Small intestine (tissue), 7 donors: ENCODE data around the gene TNS1. TPM values are rescaled to one million over a fixed set of nuclear protein-coding genes. Genes with fewer than 3 reads are reported as not detected.

Source experiments
- DNase-seq, 2 donors: peaks; one replicate each; pipeline versions ENCODE4 v3.0.0 to v3.0.0-alpha.2; 2013
- FAIRE-seq: peaks from 2 replicates; lab custom pipeline; 2012; peaks lifted over from hg19 to GRCh38; lab: Jason Lieb, UNC
- H3K27ac ChIP-seq, 3 donors: one replicate each; pipeline ENCODE4 v1.5.1; 2013; ENCODE audit warnings: low read length in 2 of 3, mild to moderate bottlenecking in 2 of 3, control low read depth in 1 of 3, inconsistent platforms in 1 of 3, low read depth in 1 of 3, moderate library complexity in 1 of 3
- H3K27me3 ChIP-seq, 3 donors: one replicate each; pipeline ENCODE4 v1.6.1; 2013; ENCODE audit warnings: low read length in 3 of 3, inconsistent platforms in 1 of 3; ENCODE audit not compliant: control insufficient read depth in 3 of 3, insufficient read depth in 3 of 3
- H3K36me3 ChIP-seq, 3 donors: one replicate each; pipeline ENCODE4 v1.6.1; 2013; ENCODE audit warnings: low read length in 3 of 3, inconsistent platforms in 1 of 3, low read depth in 1 of 3, mild to moderate bottlenecking in 1 of 3, moderate library complexity in 1 of 3; ENCODE audit not compliant: control insufficient read depth in 3 of 3, insufficient read depth in 2 of 3
- H3K4me1 ChIP-seq, 3 donors: one replicate each; pipeline ENCODE4 v1.6.1; 2013; ENCODE audit warnings: low read length in 2 of 3, inconsistent platforms in 1 of 3, low read depth in 1 of 3, mild to moderate bottlenecking in 1 of 3, moderate library complexity in 1 of 3; ENCODE audit not compliant: control insufficient read depth in 3 of 3, insufficient read depth in 2 of 3
- H3K4me3 ChIP-seq, 3 donors: one replicate each; pipeline ENCODE4 v1.5.1; 2013; ENCODE audit warnings: low read length in 3 of 3, control low read depth in 1 of 3, inconsistent platforms in 1 of 3, low read depth in 1 of 3, mild to moderate bottlenecking in 1 of 3, moderate library complexity in 1 of 3
- H3K9me3 ChIP-seq, 2 donors: one replicate each; pipeline ENCODE4 v1.6.1; 2013; ENCODE audit warnings: low read depth in 1 of 2, low read length in 1 of 2; ENCODE audit not compliant: control insufficient read depth in 2 of 2, insufficient read depth in 1 of 2
- WGBS, 3 donors: extraction: QIAGEN DNeasy Blood & Tissue Kit; methylation state at CpG; one replicate each; pipeline ENCODE4 v1.1.7; 2013; 5-methylcytosine and 5-hydroxymethylcytosine counted together
- polyA plus RNA-seq, 4 donors: library from polyadenylated mRNA; stranded (reverse) in 3 of 4; unstranded in 1 of 4; fragments of 200-250 nt in 3 of 4; fragments of 120-200 nt in 1 of 4; gene quantifications; one replicate each; pipeline versions ENCODE4 v1.2.1 to v1.2.3, GENCODE V29; 2013
- donor health status: healthy with polysubstance abuse.
- donor health status: control.
- donor health status: control.
- donor health status: Bipolar disorder and iron deficiency.
- donor health status: healthy.

Gene TNS1
- polyA plus RNA-seq, 4 donors: 1.3 to 52.1 (median 9.8) TPM

DNA sequence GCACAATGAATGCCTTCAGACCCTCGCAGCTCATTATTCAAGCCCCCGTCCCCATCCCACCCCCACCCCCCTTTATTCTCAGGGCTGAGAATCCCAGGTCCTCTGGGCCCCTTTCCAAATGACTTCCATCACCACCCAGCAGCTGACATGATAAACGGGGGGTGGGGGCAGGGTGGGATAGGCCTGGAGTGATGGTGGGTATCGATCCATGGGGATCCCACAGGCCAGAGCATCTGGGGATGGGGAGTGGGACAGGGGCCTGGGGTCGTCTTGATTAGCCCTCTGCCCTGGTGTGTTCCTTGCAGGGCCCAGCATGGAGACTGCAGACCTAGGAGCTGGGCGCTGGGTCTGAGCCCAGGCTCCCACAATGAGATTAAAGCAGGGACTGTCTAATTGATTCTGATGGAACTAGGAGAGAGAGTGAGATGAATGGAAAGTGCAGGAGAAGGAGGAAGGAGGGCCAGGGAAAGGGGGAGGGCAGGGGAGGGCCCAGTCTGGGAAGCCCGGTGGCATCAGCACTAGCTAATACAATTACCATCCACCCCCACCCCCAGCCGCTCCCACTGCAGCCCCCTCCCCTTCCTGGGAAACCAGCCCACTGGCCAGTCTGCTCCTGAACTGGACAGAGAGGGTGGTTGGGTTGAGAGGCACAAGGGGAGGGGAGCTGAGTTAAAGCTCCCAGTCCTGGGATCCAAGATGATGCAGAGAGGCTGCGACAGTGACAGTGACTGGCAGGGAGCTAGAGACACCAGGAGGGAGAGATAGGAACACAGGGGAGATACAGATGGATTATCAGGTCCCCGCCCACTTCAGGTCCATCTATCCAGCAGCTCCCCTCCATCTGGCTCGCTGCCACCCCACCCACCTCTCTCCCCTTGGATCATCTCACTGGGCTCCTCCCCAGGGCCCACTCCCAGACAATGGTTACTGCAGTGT is 13.1 kb upstream of the TNS1 start:
- no peaks in the 10 kb centered on the region for H3K9me3 ChIP-seq
- peaks cover 0 to 13% (median 0%) of the 10 kb centered on the region in 3 donors for H3K27me3 ChIP-seq
- no peaks in the 10 kb centered on the region for H3K36me3 ChIP-seq
- peaks cover 0 to 4% (median 0%) of the 10 kb centered on the region in 3 donors for H3K4me1 ChIP-seq
- peak overlapping the region in 1 of 3 donors; percentile 7 for H3K27ac ChIP-seq
- 59 to 70% (median 63%) methylated on average over 10 to 11 of the region's 11 CpGs for WGBS, 3 donors
- no peak for DNase-seq
- no peak overlapping the region for H3K4me3 ChIP-seq
- no peak for FAIRE-seq

DNA sequence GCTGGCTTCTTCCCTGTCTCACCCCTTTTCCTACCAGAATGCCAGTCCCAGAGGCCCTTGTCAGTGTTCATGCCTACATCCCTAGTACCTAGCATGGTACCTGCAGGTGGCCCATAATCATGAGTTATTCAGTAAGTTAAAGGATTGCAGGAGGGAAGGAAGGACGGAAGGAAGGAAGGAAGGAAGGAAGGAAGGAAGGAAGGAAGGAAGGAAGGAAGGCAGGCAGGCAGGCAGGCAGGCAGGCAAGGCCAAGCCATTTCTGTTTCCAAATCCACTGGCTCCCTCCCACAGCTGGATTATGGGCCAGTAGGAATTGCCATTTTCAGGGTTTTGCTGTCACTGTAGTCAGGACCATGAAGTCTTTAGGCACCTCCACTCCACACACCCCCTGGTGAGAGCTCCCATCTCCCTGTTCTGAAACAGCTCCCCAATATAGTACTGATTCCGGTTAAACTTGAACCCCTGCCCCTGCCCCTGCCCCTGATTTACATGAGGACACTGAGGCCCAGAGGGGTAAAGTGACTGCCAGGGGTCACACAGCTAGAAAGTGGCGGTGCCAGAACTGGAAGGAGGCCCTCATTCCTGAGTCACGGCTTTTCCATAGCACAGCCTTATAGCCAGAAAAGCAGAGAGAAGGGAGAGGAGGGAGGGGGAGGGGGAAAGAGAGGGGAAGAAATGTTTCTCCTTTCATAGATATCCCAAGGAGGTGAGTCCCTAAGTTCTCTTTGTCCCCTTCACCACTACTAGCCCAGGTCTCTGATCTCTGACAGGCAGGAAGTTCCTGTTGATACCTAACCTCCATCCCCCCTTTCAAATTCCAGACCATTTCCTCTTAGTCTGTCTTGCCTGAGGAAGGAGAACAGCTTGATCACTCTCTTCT is 12.2 kb upstream of the TNS1 start:
- H3K27me3 ChIP-seq: peaks cover 0 to 18% (median 0%) of the 10 kb centered on the region in 3 donors
- H3K4me1 ChIP-seq: peaks cover 0 to 9% (median 0%) of the 10 kb centered on the region in 3 donors
- no peak overlapping the region for H3K4me3 ChIP-seq
- no peak overlapping the region for H3K27ac ChIP-seq
- DNase-seq: no peak
- no peaks in the 10 kb centered on the region for H3K9me3 ChIP-seq
- no peaks in the 10 kb centered on the region for H3K36me3 ChIP-seq
- no peak for FAIRE-seq
- WGBS, 3 donors: 81 to 89% (median 85%) methylated on average over 3 to 4 of the region's 4 CpGs

DNA sequence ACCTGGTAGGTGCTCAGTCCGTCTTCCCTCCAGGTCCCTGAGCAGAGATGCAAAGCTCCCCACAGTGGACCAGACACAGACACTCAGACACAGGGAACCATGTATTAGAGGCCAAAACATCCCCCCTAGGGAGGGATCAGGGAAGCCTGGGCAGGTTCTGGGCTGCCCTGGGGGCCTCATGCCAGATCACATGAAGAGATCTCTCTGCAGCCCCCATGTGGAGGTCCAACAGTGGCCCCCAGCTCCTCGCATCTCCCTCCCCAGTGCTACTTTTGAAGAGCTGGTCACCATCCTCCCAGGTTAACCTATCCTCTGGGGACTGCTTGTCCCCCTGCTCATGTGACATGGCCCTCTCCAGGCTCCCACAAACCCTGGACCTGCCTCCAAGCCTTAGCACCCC is 10.5 kb upstream of the TNS1 start:
- Histone ChIP-seq H3K4me1 (peaks cover 0 to 10% (median 0%) of the 10 kb centered on the region in 3 donors), H3K27ac (no peak overlapping the region), H3K9me3 (no peaks in the 10 kb centered on the region), H3K36me3 (no peaks in the 10 kb centered on the region), H3K4me3 (no peak overlapping the region), H3K27me3 (peaks cover 0 to 29% (median 3%) of the 10 kb centered on the region in 3 donors)
- 89 to 94% (median 94%) methylated on average over 2 of the region's 2 CpGs for WGBS, 3 donors
- FAIRE-seq (no peak), DNase-seq (no peak)

DNA sequence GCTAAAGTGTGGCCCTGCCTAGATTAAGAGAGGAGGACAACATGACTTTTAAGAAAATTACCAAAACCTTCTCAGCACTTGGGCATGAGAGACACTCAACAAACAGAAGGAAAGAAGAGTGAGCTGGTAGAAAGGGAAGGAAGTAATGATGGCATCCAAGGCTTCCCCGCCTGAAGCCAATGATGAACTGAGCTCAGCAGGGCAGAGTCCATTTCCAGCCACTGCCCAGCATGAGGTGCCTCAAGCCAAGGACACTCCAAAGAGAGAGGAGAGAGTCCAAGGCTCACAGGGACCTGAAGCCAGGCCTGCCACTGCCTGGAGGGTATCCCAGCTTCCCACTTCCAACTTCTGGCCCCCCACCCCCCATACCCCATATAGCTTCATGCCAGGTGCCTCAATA is 9.5 kb upstream of the TNS1 start:
- H3K9me3 ChIP-seq: no peaks in the 10 kb centered on the region
- no peak overlapping the region for H3K4me3 ChIP-seq
- H3K4me1 ChIP-seq: peaks cover 0 to 10% (median 0%) of the 10 kb centered on the region in 3 donors
- H3K36me3 ChIP-seq: no peaks in the 10 kb centered on the region
- WGBS, 3 donors: 17 to 75% (median 20%) methylated on average over 1 of the region's 1 CpG
- peak; percentile 29 to 37 for DNase-seq
- H3K27me3 ChIP-seq: peaks cover 0 to 36% (median 3%) of the 10 kb centered on the region in 3 donors
- H3K27ac ChIP-seq: no peak overlapping the region
- no peak for FAIRE-seq

DNA sequence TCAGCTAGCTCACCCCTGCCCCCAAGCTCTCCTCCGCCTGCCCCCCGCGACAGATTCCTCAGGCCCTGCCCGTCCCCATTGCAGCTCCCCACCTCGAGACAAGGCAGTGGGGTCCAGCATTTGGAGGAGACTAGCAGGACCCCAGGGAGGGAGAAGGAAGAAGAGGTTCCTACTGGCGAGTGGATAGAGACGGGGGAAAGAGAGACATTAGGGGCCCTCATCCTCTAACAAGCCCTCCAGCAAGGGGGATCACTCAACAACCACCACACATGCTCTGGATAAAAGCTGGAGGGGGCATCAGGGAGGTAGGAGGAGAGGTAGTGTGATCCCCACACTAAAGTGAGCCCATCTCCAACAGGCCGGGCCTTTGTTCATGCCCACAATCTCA is 8.9 kb upstream of the TNS1 start:
- H3K4me1 ChIP-seq: peaks cover 0 to 10% (median 0%) of the 10 kb centered on the region in 3 donors
- FAIRE-seq (no peak), DNase-seq (no peak)
- whole genome bisulfite sequencing, 3 donors: 70 to 79% (median 72%) methylated on average over 8 of the region's 8 CpGs
- H3K27me3 ChIP-seq: peaks cover 0 to 36% (median 3%) of the 10 kb centered on the region in 3 donors
- H3K27ac ChIP-seq: no peak overlapping the region
- no peaks in the 10 kb centered on the region for H3K9me3 ChIP-seq
- no peaks in the 10 kb centered on the region for H3K36me3 ChIP-seq
- no peak overlapping the region for H3K4me3 ChIP-seq

DNA sequence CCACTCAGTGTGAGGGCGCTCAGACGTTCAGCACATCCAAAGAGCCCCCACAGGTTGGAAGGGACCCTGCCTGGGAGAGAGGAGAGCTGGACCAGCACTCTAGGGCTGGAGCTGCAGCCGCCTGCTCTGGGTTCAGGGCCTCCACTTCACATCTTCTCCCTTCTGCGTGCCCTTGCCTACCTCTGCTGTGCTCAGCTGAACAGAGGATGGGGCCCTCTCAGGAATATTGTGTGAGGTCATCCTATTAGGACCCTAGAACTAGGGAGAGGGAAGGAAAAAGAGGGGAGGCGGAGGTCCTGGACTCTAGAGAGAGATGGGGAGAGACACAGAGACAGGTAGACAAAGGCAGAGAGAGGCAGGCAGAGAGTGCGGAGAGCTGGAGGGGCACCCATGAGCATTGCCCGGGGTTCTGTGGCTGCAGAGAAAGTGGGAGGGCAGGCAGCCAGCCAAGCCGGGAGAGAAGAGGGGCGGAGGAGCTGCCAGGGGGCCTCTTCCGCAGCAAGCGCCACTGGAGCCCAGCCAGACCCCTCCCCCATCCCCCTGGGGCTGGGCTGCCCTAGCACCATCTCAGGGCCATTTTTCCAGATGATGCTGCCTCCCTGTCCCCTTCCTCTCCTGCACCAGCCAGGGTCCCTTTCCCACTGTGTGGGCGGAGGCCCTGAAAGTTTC is 8.3 kb upstream of the TNS1 start:
- no peak for DNase-seq
- H3K4me3 ChIP-seq: peak overlapping the region in 1 of 3 donors; percentile 10
- no peaks in the 10 kb centered on the region for H3K9me3 ChIP-seq
- H3K4me1 ChIP-seq: peaks cover 0 to 10% (median 0%) of the 10 kb centered on the region in 3 donors
- H3K27ac ChIP-seq: no peak overlapping the region
- H3K36me3 ChIP-seq: no peaks in the 10 kb centered on the region
- WGBS, 3 donors: 41 to 51% (median 43%) methylated on average over 9 to 12 of the region's 12 CpGs
- H3K27me3 ChIP-seq: peaks cover 0 to 36% (median 3%) of the 10 kb centered on the region in 3 donors
- FAIRE-seq: no peak

DNA sequence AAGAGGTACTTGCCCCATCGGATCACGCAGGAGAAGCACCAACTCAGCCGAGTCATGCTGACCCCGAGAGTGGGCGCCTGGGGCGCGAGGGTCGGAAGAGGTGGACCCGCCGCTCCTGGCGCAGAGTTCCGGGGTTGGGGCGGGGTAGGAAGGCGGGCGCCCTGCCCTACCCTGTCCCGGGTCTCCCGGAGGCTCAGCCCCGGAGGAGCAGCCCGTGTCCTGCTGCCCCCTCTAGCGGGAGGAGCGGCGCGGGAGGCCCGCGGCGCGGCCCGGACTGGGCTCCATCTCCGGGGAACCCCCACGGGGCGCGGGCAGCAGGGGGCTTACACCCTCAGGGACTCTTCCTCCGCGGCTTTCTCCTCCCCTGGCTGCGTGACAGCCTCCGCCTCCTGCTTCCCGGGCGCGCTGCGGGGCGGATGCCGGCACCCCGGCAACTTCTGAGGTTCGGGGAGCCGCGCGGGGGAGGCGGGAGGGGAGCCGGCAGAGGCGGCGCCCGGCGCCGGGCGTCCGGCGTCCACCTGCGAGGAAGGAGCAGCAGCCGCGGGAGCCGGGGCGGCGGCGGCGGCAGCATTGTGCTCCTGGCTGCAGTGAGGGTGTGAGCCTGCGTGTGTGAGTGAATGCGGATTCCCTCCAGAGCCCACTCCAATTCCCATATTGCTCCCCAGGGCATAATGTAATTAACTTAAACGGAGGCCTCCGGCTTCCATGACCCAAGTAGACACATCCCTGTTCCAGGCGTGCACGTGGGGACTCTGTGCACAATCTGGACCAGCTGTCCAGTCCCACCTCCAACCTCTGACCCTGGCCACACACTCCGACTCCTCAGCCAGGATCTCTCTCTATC is 7.6 kb upstream of the TNS1 start:
- H3K36me3 ChIP-seq: no peaks in the 10 kb centered on the region
- WGBS, 3 donors: 1 to 3% (median 2%) methylated on average over 30 to 72 of the region's 72 CpGs
- H3K9me3 ChIP-seq: no peaks in the 10 kb centered on the region
- H3K27me3 ChIP-seq: peaks cover 0 to 36% (median 3%) of the 10 kb centered on the region in 3 donors
- FAIRE-seq: no peak
- peak; percentile 20 to 68 for DNase-seq
- H3K4me3 ChIP-seq: peak overlapping the region in 2 of 3 donors; percentile 28 to 40
- H3K4me1 ChIP-seq: peaks cover 0 to 10% (median 0%) of the 10 kb centered on the region in 3 donors
- H3K27ac ChIP-seq: no peak overlapping the region
